PC-9 (cell line): ENCODE results near the gene CDCA3.

Source experiments
- CTCF ChIP-seq: fragments of 200-600 bp; sonication (generic); conservative IDR thresholded peaks from 2 replicates; pipeline ENCODE4 v1.6.1; 2017; ENCODE audit warnings: mixed run types, antibody characterized with exemption, mild to moderate bottlenecking, moderate library complexity
- EZH2 ChIP-seq: fragments of 200-600 bp; sonication (generic); IDR thresholded peaks from 2 replicates; pipeline ENCODE4 v1.8.0; 2017; ENCODE audit warnings: antibody characterized with exemption, low read depth

- no peak for TF ChIP-seq CTCF
- no peak for TF ChIP-seq EZH2
These were observed 1.7 kb downstream of the CDCA3 start for GRCh38 chr12:6849427-6849826.
